Panc1 (cell line): ENCODE measurements around the gene ACSL6. TPM values are rescaled to one million over a fixed set of nuclear protein-coding genes. Genes with fewer than 3 reads are reported as not detected.

Experiments
- ATAC-seq: fragments of 200-7000 bp; cut with Tn5 transposase; 2 replicates; pipeline ENCODE4 v1.9.1; 2020; ENCODE audit warnings: mild to moderate bottlenecking, moderate library complexity
- BruUV-seq: library from RNA; stranded (reverse); fragments of 400-500 nt; replicated peaks from 2 replicates; lab custom pipeline; 2021; lab: Mats Ljungman, UMichigan
- CTCF ChIA-PET: fragments of 300-600 bp; sonication (Branson Sonifier 250); formaldehyde crosslinking; loops from one replicate; lab custom pipeline; 2022; ENCODE audit warnings: antibody characterized with exemption; lab: Charles Lee
- POLR2A ChIA-PET: fragments of 300-600 bp; sonication (Branson Sonifier 250); formaldehyde crosslinking; loops from one replicate; lab custom pipeline; 2022; ENCODE audit warnings: antibody characterized with exemption; lab: Charles Lee
- DNase-seq: peaks from one replicate; pipeline ENCODE4 v3.0.0-alpha.2; 2010; ENCODE audit warnings: low read depth, low spot score
- H3K27ac ChIP-seq: 2 replicates; pipeline ENCODE4 v1.5.1; 2011; ENCODE audit warnings: mild to moderate bottlenecking, low read length, inconsistent platforms
- H3K27me3 ChIP-seq: fragments of 200-500 bp; sonication (Bioruptor generic); 2 replicates; pipeline ENCODE4 v1.6.0; 2014; ENCODE audit warnings: low read length, inconsistent platforms; ENCODE audit not compliant: control insufficient read depth, insufficient read depth
- H3K36me3 ChIP-seq: fragments of 200-500 bp; sonication (Bioruptor generic); 2 replicates; pipeline ENCODE4 v1.5.1; 2014; ENCODE audit warnings: inconsistent platforms, mild to moderate bottlenecking, low read length, moderate library complexity; ENCODE audit not compliant: control insufficient read depth, insufficient read depth
- H3K4me1 ChIP-seq: 2 replicates; pipeline ENCODE4 v1.5.1; 2011; ENCODE audit warnings: inconsistent platforms, mild to moderate bottlenecking, low read length, moderate library complexity; ENCODE audit not compliant: control insufficient read depth, insufficient read depth
- H3K4me3 ChIP-seq, 2 experiments: 2 replicates each; pipeline ENCODE4 v1.5.1; 2011 to 2012; ENCODE audit warnings: low read depth in 2 of 2, low read length in 2 of 2, mild to moderate bottlenecking in 2 of 2, inconsistent platforms in 1 of 2, moderate library complexity in 1 of 2
- H3K9me3 ChIP-seq: fragments of 200-500 bp; sonication (Bioruptor generic); 2 replicates; pipeline ENCODE4 v1.5.1; 2014; ENCODE audit warnings: low read depth, mild to moderate bottlenecking, inconsistent platforms, low read length, moderate library complexity; ENCODE audit not compliant: control insufficient read depth, insufficient read depth
- POLR2AphosphoS5 ChIP-seq: IDR thresholded peaks from 2 replicates; pipeline ENCODE4 v1.6.1; 2012; ENCODE audit warnings: mild to moderate bottlenecking, low read depth, low read length, moderate library complexity
- SIN3A ChIP-seq: IDR thresholded peaks from 2 replicates; pipeline ENCODE4 v1.6.1; 2012; ENCODE audit warnings: low read depth, mild to moderate bottlenecking, low read length, moderate library complexity, borderline replicate concordance; ENCODE audit not compliant: insufficient read depth
- TCF7L2 ChIP-seq: IDR thresholded peaks from 2 replicates; pipeline ENCODE4 v1.6.1; 2011; ENCODE audit warnings: mild to moderate bottlenecking, low read depth, low read length, inconsistent platforms
- in situ Hi-C: cut with HindIII; loops from 2 replicates; pipeline ENCODE4 v1.10.0; 2016; ENCODE audit warnings: low sequenced_read_pairs, low pct_unique_long_range_greater_than_20kb
- intact Hi-C: fragments of 100-400 bp; cut with micrococcal nuclease; formaldehyde crosslinking; loops from one replicate; pipeline ENCODE4 v1.10.0; 2022; ENCODE audit not compliant: unreplicated experiment
- total RNA-seq: library from RNA; stranded (reverse); gene quantifications from one replicate; pipeline ENCODE4 v1.2.1, GENCODE V29; 2021; ENCODE audit not compliant: unreplicated experiment
- TF ChIP-seq, protein P1 (sequence below), 2 experiments: IDR thresholded peaks; 2 replicates each; pipeline ENCODE4 v1.6.1; 2011 to 2012; ENCODE audit warnings: low read depth in 2 of 2, control low read depth in 1 of 2, low read length in 1 of 2, mild to moderate bottlenecking in 1 of 2, moderate library complexity in 1 of 2; ENCODE audit not compliant: insufficient read depth in 1 of 2
- TF ChIP-seq, protein P2 (sequence below): fragments of 450-650 bp; IDR thresholded peaks from 2 replicates; pipeline ENCODE4 v1.5.1; 2017; ENCODE audit warnings: mild to moderate bottlenecking

ACSL6 gene
- total RNA-seq, 1 experiment from 2014 or later: 0.18 TPM

DNA sequence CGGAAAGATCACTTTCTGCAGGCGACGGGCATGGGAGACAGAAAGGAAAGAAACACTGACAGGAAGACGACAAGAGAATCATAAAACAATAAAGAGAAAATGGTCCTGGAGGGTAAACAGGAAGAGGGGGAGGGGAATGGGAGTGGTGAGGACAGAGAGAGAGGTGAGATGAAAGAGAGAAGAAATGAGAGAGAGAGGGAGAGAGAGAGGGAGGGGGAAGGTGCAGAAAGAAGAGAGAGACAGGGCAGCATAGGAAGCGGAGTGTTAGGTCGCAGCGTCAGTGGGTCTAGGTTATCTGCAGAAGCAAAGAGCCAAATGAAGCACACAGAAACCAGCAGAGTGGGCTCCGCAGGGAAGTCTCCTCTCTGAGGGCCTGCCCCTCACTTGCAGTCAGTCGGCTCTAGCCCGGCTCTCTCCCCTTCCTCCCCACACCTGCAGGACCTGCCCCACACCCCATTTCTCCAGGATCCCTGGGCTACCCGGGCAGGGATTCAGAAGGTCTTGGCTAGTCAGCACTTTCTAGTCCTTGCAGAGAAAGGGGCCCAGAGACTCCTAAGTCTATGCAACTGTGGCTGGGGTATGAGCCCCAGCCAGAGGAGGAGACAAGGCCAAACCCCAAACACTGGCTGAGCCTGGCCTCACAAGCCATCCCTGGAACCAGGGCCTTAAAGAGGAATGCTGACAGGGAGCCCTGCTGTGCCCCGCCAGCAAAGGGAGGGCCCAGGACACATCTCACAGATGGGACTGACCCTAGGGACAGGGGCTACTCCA, 36.3 kb downstream of the ACSL6 start:
- TF ChIP-seq SIN3A: no peak
- TF ChIP-seq TCF7L2: no peak
- no peak for TF ChIP-seq POLR2AphosphoS5
- TF ChIP-seq, protein P1, sequence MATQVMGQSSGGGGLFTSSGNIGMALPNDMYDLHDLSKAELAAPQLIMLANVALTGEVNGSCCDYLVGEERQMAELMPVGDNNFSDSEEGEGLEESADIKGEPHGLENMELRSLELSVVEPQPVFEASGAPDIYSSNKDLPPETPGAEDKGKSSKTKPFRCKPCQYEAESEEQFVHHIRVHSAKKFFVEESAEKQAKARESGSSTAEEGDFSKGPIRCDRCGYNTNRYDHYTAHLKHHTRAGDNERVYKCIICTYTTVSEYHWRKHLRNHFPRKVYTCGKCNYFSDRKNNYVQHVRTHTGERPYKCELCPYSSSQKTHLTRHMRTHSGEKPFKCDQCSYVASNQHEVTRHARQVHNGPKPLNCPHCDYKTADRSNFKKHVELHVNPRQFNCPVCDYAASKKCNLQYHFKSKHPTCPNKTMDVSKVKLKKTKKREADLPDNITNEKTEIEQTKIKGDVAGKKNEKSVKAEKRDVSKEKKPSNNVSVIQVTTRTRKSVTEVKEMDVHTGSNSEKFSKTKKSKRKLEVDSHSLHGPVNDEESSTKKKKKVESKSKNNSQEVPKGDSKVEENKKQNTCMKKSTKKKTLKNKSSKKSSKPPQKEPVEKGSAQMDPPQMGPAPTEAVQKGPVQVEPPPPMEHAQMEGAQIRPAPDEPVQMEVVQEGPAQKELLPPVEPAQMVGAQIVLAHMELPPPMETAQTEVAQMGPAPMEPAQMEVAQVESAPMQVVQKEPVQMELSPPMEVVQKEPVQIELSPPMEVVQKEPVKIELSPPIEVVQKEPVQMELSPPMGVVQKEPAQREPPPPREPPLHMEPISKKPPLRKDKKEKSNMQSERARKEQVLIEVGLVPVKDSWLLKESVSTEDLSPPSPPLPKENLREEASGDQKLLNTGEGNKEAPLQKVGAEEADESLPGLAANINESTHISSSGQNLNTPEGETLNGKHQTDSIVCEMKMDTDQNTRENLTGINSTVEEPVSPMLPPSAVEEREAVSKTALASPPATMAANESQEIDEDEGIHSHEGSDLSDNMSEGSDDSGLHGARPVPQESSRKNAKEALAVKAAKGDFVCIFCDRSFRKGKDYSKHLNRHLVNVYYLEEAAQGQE (IDR thresholded peaks at IDR 0.05; ENCODE audit: insufficient read depth in 1 of 2, low read depth in 2 of 2, low read length in 1 of 2): no peak
- TF ChIP-seq, protein P2, sequence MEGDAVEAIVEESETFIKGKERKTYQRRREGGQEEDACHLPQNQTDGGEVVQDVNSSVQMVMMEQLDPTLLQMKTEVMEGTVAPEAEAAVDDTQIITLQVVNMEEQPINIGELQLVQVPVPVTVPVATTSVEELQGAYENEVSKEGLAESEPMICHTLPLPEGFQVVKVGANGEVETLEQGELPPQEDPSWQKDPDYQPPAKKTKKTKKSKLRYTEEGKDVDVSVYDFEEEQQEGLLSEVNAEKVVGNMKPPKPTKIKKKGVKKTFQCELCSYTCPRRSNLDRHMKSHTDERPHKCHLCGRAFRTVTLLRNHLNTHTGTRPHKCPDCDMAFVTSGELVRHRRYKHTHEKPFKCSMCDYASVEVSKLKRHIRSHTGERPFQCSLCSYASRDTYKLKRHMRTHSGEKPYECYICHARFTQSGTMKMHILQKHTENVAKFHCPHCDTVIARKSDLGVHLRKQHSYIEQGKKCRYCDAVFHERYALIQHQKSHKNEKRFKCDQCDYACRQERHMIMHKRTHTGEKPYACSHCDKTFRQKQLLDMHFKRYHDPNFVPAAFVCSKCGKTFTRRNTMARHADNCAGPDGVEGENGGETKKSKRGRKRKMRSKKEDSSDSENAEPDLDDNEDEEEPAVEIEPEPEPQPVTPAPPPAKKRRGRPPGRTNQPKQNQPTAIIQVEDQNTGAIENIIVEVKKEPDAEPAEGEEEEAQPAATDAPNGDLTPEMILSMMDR: no peak
- no peak overlapping the region for H3K4me3 ChIP-seq
- peaks cover 3% of the 10 kb centered on the region; the same call in 1 of the 2 replicates for H3K27me3 ChIP-seq
- ChIA-PET POLR2A (no interaction called here), CTCF (no interaction called here)
- in situ Hi-C loops: no loop called here
- no peaks in the 10 kb centered on the region for H3K4me1 ChIP-seq
- no peaks in the 10 kb centered on the region for H3K36me3 ChIP-seq
- ATAC-seq: no peak
- intact Hi-C loops: no loop called here
- no peak overlapping the region for H3K27ac ChIP-seq
- no peaks in the 10 kb centered on the region for H3K9me3 ChIP-seq
- BruUV-seq: no TSS peak
- no peak for DNase-seq

DNA sequence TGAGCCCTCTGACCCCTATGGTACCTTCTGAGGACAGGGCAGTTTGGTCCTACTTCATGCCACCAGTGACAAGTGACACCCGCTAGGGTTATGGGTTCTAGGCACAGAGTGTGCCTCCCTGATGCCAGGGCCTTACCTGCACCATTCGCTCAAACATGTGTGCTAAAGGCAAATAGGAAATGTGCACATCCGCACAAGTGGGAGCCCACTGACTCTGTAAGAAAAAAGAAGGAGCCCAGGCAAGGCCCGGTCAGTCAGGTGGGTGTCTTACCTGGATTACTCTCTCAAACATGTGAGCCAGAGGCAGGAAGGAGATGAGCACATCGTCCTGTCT, 36.9 kb downstream of the ACSL6 start:
- H3K27me3 ChIP-seq: peaks cover 3% of the 10 kb centered on the region; the same call in 1 of the 2 replicates
- in situ Hi-C loops: no loop called here
- POLR2A ChIA-PET: no interaction called here
- DNase-seq: no peak
- no peaks in the 10 kb centered on the region for H3K36me3 ChIP-seq
- no peaks in the 10 kb centered on the region for H3K4me1 ChIP-seq
- CTCF ChIA-PET: no interaction called here
- H3K27ac ChIP-seq: no peak overlapping the region
- BruUV-seq: no TSS peak
- no peak for ATAC-seq
- TF ChIP-seq, protein P1 (IDR thresholded peaks at IDR 0.05; ENCODE audit: insufficient read depth in 1 of 2, low read depth in 2 of 2, low read length in 1 of 2): no peak
- TF ChIP-seq SIN3A (no peak), TCF7L2 (no peak), POLR2AphosphoS5 (no peak)
- TF ChIP-seq, protein P2: no peak
- H3K4me3 ChIP-seq: no peak overlapping the region
- no peaks in the 10 kb centered on the region for H3K9me3 ChIP-seq
- intact Hi-C loops: no loop called here
